Panc1 (cell line): ENCODE results near the gene SMARCA2.

ENCODE experiments used
- CTCF ChIP-seq: fragments of 450-650 bp; IDR thresholded peaks from 2 replicates; pipeline ENCODE4 v1.5.1; 2017; ENCODE audit warnings: mild to moderate bottlenecking
- SIN3A ChIP-seq: IDR thresholded peaks from 2 replicates; pipeline ENCODE4 v1.6.1; 2012; ENCODE audit warnings: low read depth, mild to moderate bottlenecking, low read length, moderate library complexity, borderline replicate concordance; ENCODE audit not compliant: insufficient read depth

GRCh38 chr9:2028888-2029287 is 13.7 kb downstream of the SMARCA2 start:
- TF ChIP-seq CTCF (no peak), SIN3A (no peak)
